HG03103 (cell line): ENCODE data around the gene PPFIA1.

Experiments
- ATAC-seq: cut with Tn5 transposase; IDR thresholded peaks from one replicate; pipeline ENCODE4 v1.9.1; 2021; ENCODE audit warnings: low read depth; ENCODE audit not compliant: unreplicated experiment

PPFIA1 gene

GRCh38 chr11:70351646-70352045 lies 81.2 kb downstream of the PPFIA1 start:
- no peak for ATAC-seq

- no peak for ATAC-seq
Measured at GRCh38 chr11:70352100-70352499, 81.6 kb downstream of the PPFIA1 start.

GRCh38 chr11:70352601-70353000 lies 82.1 kb downstream of the PPFIA1 start:
- no peak for ATAC-seq

- no peak for ATAC-seq
Measured at GRCh38 chr11:70353329-70353728, 82.8 kb downstream of the PPFIA1 start.

GRCh38 chr11:70353900-70354568 lies 83.5 kb downstream of the PPFIA1 start:
- no peak for ATAC-seq

- ATAC-seq: no peak
Measured at GRCh38 chr11:70354629-70355028, 84.1 kb downstream of the PPFIA1 start.

- no peak for ATAC-seq
Measured at GRCh38 chr11:70358753-70359152, 88.3 kb downstream of the PPFIA1 start.

GRCh38 chr11:70359451-70360205 lies 89.1 kb downstream of the PPFIA1 start:
- ATAC-seq: no peak

GRCh38 chr11:70360211-70360610 lies 89.7 kb downstream of the PPFIA1 start:
- no peak for ATAC-seq

- ATAC-seq: no peak
Measured at GRCh38 chr11:70364178-70364577, 93.7 kb downstream of the PPFIA1 start.

- no peak for ATAC-seq
Measured at GRCh38 chr11:70364745-70365543, 94.5 kb downstream of the PPFIA1 start.

- ATAC-seq: no peak
Measured at GRCh38 chr11:70365544-70365927, 95.0 kb downstream of the PPFIA1 start.

GRCh38 chr11:70367071-70367470 lies 96.6 kb downstream of the PPFIA1 start:
- no peak for ATAC-seq

- ATAC-seq: no peak
Measured at GRCh38 chr11:70368961-70369360, 98.5 kb downstream of the PPFIA1 start.

- no peak for ATAC-seq
Measured at GRCh38 chr11:70371241-70371640, 100.8 kb downstream of the PPFIA1 start.

GRCh38 chr11:70372076-70372475 lies 101.6 kb downstream of the PPFIA1 start:
- ATAC-seq: no peak

- no peak for ATAC-seq
Measured at GRCh38 chr11:70376621-70377020, 106.1 kb downstream of the PPFIA1 start.

- no peak for ATAC-seq
Measured at GRCh38 chr11:70377645-70378044, 107.2 kb downstream of the PPFIA1 start.

GRCh38 chr11:70378506-70379134 lies 108.1 kb downstream of the PPFIA1 start:
- ATAC-seq: no peak

GRCh38 chr11:70381350-70381749 lies 110.9 kb downstream of the PPFIA1 start:
- no peak for ATAC-seq
